Measurements from ENCODE around the gene COL13A1.

The COL13A1 gene

DNA sequence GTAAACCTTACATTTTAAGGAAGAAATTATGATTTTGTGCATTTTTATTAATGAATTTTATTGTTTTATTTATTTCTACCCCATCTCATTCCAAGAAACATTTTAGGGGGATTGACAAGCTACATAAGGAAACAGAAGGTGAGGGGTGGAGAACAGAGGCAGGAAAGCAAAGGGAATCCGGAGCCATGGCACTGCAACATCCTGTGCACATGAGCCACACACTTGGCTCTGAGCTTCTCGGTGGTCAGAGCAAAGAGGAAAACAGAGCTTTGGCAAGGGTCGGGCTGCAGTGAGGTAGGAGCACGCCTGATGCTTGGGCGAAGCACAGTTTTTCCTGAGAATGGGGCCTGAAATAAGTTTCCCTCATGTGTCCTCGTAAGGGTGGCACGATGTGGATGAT is 68.9 kb downstream of the COL13A1 start:
- H3K9me3 Mint-ChIP-seq (ENCODE audit: low read depth), result no peaks in the 10 kb centered on the region

DNA sequence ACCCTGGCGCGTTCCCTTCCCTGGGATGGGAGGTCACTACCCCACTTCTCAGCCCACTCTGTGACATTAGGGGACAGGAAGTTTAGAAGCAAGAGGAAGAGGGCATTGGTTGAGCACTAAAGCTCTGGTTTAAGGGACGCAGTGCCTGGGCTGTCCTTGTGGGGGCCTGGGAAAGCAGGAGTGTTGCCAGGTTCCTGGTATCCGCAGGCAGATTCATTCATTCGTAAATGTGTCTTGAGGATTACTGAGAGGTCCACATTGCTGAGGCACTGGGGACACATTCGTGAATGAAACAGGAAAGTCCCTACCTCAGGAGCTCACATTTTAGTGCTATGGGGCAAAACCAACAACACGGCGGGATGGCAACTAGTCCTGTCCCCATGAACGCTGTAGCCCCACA is 69.4 kb downstream of the COL13A1 start:
- Mint-ChIP-seq H3K4me3 (no peak overlapping the region), H3K36me3 (no peaks in the 10 kb centered on the region), H3K27me3 (no peaks in the 10 kb centered on the region), H3K27ac (no peak overlapping the region), H3K4me1 (ENCODE audit: low read depth) (no peaks in the 10 kb centered on the region), H3K9me3 (ENCODE audit: low read depth) (no peaks in the 10 kb centered on the region)

More for the DNA sequence above, 68.9 kb downstream of the COL13A1 start:
- Mint-ChIP-seq H3K4me1 (ENCODE audit: low read depth) (no peaks in the 10 kb centered on the region), H3K27ac (no peak overlapping the region), H3K4me3 (no peak overlapping the region), H3K27me3 (no peaks in the 10 kb centered on the region), H3K36me3 (no peaks in the 10 kb centered on the region)

DNA sequence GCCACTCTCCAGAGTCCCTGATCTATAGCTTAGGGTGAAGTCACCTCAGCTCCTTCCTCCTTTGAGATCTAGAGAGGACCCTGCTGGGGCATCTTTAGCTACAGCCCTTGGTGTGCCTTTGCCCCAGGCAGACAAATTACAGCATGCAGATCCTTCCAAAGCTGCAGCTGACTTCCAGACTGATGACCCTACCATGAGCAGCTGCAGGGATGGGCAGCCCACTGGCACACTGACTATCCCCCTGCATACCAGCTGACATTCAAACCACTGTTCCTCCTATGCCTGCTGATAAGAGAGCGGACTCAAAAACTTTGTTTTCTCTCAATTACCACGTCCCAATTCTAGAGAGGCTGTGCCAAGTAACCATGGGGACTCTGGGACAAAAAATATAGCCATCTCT is 70.6 kb downstream of the COL13A1 start:
- H3K27me3 Mint-ChIP-seq, result no peaks in the 10 kb centered on the region
- no peaks in the 10 kb centered on the region for H3K4me1 Mint-ChIP-seq (ENCODE audit: low read depth)
- H3K27ac Mint-ChIP-seq, result no peak overlapping the region
- H3K36me3 Mint-ChIP-seq, result no peaks in the 10 kb centered on the region
- no peak overlapping the region for H3K4me3 Mint-ChIP-seq
- H3K9me3 Mint-ChIP-seq (ENCODE audit: low read depth), result no peaks in the 10 kb centered on the region

DNA sequence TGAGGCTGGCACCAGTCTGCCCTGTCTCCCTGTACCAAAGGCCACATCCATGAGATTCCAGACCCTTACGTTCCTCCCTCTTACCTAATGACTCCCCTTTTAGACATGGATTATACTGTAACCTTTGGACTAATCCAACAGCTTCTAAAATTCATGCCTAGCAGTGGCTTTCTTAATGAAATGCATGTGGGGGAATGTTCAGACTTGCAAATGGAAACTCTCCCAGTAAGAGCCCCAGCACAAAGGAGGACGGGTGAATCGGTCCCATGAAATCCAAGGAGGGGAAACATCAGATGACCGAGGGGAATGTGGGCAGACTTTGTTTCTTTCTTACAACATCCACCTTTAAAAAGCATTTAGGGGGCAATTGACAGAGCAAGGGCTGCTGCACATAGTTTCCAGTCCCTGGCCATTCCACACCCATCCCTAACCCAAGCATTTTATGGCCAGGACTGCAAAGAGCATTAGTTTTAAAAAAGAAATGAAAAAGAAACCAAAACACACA is 71.5 kb downstream of the COL13A1 start:
- Mint-ChIP-seq H3K4me1 (ENCODE audit: low read depth) (no peaks in the 10 kb centered on the region), H3K27ac (no peak overlapping the region), H3K27me3 (no peaks in the 10 kb centered on the region), H3K36me3 (no peaks in the 10 kb centered on the region), H3K4me3 (no peak overlapping the region), H3K9me3 (ENCODE audit: low read depth) (no peaks in the 10 kb centered on the region)

DNA sequence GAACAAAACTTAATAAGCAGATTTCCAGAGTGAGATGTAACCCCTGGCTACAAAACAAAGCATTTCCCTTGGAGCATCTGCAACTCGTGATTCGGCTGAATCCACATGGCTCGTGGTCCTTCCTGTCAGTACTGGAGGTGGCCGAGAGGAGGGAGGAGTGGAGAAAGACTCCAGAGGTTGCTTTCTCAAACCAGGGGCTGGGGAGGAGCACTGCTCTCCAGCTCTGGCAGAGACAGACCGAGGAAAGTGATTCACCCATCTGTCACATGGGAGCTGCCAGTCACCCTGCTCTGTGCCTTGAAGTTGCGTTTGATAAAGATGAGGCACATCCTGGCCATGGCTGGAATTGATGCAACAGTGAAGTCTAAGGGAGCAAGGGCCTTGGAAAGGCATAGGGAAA is 72.7 kb downstream of the COL13A1 start:
- H3K27me3 Mint-ChIP-seq, result peaks cover under 1% of the 10 kb centered on the region
- no peak overlapping the region for H3K4me3 Mint-ChIP-seq
- H3K27ac Mint-ChIP-seq, result no peak overlapping the region
- H3K9me3 Mint-ChIP-seq (ENCODE audit: low read depth), result no peaks in the 10 kb centered on the region
- no peaks in the 10 kb centered on the region for H3K4me1 Mint-ChIP-seq (ENCODE audit: low read depth)
- H3K36me3 Mint-ChIP-seq, result no peaks in the 10 kb centered on the region

DNA sequence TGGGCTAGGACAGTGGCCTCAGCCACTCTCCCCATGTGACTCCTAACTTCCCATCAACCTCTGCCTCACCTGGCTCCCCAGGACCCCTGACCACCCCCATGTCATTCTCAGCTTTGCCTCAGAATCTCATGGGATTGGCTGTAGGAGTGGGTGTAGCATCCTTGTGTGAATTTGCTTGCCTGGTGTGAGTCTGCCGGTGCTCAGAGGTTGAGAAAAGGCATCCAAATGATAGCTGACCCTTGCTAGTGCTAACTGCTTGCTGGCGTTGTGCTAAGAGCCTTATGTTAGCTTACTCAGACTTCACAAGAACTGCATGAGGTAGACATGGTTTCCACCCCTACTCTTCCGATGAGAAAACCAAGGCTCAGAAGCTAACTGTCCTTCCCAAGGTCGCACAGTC is 74.2 kb downstream of the COL13A1 start:
- Mint-ChIP-seq H3K36me3 (no peaks in the 10 kb centered on the region), H3K4me3 (no peak overlapping the region), H3K27me3 (peaks cover 3% of the 10 kb centered on the region), H3K27ac (no peak overlapping the region), H3K9me3 (ENCODE audit: low read depth) (no peaks in the 10 kb centered on the region), H3K4me1 (ENCODE audit: low read depth) (no peaks in the 10 kb centered on the region)

DNA sequence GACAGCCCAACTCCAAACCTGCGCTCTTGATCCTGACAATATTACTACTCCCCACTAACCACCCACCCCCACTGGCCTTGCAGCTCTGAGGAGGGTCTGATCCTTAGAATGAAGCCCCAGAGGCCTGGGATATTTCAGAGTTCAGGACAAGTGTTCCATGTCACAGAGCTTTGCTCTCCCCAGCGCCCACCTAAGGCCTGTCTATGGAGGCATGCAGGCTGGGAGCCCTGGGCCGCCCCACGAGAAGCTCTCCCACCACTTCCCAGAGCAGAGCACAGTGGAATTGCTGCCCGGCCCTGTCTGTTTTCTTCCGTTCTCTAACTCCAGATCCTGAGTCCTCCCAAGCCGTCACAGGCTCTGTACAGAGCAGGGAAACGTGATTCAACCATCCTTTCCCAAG is 74.6 kb downstream of the COL13A1 start:
- Mint-ChIP-seq H3K27ac (no peak overlapping the region), H3K4me3 (no peak overlapping the region), H3K4me1 (ENCODE audit: low read depth) (no peaks in the 10 kb centered on the region)

DNA sequence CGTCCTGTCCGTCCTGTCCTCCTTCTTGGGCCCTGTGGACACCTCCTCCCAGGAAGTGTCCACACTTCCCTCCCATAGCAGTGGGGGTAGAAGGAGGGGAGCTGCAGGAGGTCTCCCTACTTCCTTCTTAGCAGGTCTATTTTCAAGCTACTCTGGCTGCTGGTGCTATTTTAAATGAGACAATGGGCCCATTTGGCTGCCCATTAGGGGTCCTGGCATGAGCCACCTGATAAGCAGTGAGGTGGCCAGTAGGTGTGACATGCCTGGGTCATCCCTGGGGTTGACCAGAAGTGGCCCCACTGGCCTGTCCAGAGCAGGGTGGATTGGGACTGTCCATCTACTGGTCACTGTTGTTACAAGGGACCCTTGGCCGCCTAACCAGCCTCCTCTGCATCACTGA is 75.2 kb downstream of the COL13A1 start:
- Mint-ChIP-seq H3K4me1 (ENCODE audit: low read depth) (no peaks in the 10 kb centered on the region), H3K4me3 (no peak overlapping the region), H3K36me3 (no peaks in the 10 kb centered on the region), H3K27me3 (peaks cover 3% of the 10 kb centered on the region), H3K27ac (no peak overlapping the region), H3K9me3 (ENCODE audit: low read depth) (no peaks in the 10 kb centered on the region)

More for the DNA sequence above, 74.6 kb downstream of the COL13A1 start:
- Mint-ChIP-seq H3K36me3 (no peaks in the 10 kb centered on the region), H3K9me3 (ENCODE audit: low read depth) (no peaks in the 10 kb centered on the region), H3K27me3 (peaks cover 3% of the 10 kb centered on the region)

DNA sequence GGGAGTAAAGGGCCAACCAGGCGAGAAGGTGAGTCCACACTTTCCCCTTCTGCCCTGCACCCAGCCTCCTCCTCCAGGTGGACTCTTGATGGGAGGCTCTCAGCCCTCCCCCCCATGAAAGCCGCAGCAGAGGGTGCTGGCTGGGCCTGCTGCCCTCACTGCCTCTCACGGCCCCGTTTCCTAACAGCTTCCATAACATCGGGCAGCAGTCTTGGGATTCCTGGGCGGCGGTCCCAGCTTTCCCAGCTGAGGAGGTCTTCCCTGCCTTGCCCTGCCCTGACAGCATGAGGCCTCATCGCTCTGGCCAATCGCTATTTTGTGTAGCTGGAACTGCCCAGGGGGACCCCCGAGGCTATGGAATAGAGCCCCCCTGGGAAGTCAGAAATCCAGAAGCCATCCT is 76.3 kb downstream of the COL13A1 start:
- Mint-ChIP-seq H3K4me3 (no peak overlapping the region), H3K4me1 (ENCODE audit: low read depth) (no peaks in the 10 kb centered on the region), H3K27ac (no peak overlapping the region), H3K9me3 (ENCODE audit: low read depth) (no peaks in the 10 kb centered on the region), H3K27me3 (peaks cover 3% of the 10 kb centered on the region), H3K36me3 (no peaks in the 10 kb centered on the region)

DNA sequence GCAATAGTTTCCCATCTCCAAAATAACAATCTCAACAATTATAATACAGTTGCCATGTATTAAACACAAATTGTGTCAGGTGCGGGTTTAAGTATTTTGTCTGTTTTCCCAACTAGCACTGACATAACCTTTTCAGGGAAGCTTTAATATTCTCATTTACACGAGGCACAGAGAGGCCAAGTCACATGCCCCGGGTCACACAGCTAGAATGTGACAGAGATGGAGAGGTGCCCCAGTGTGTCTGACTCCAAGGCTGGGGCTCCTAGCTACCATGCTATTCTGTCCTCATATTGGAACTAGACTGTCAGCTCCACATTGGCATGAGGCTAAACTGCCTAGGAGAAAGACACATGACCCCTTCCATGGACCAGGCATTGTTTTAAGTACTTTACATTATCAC is 77.2 kb downstream of the COL13A1 start:
- Mint-ChIP-seq H3K36me3 (no peaks in the 10 kb centered on the region), H3K4me3 (no peak overlapping the region), H3K27ac (no peak overlapping the region), H3K9me3 (ENCODE audit: low read depth) (no peaks in the 10 kb centered on the region), H3K27me3 (peaks cover 3% of the 10 kb centered on the region), H3K4me1 (ENCODE audit: low read depth) (no peaks in the 10 kb centered on the region)

DNA sequence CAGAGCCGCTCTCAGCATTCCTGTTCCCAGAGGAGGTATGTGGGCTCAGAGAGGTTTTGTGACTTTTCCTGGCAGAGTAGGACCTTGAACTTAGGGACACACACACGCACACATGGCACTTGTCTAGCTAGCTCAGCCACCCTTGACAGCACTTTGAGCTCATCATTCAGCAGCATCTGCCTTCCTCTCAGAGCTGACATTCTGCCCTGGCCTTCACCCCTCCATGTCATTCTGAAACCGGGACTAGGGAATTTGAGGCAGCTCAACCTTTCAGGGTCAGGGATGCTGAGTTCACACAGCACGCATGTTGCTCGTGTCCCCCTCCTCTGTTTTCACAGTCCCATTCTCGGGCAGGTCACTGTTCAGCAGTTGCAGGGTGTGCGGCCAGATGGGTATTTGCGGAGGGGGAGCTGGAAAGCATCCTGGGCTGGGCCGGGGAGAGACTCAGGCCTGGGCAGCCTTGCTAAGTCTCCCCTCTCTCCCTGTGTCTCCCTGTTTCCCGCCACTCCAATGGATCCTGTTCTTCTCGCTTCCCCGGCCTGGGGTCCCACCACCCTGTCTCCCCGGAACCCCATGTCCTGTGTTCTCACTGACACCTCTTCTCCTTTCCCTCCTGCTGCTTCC is 78.0 kb downstream of the COL13A1 start:
- Mint-ChIP-seq H3K4me3 (no peak overlapping the region), H3K27ac (no peak overlapping the region), H3K4me1 (ENCODE audit: low read depth) (no peaks in the 10 kb centered on the region), H3K36me3 (no peaks in the 10 kb centered on the region), H3K27me3 (peaks cover 3% of the 10 kb centered on the region), H3K9me3 (ENCODE audit: low read depth) (no peaks in the 10 kb centered on the region)

DNA sequence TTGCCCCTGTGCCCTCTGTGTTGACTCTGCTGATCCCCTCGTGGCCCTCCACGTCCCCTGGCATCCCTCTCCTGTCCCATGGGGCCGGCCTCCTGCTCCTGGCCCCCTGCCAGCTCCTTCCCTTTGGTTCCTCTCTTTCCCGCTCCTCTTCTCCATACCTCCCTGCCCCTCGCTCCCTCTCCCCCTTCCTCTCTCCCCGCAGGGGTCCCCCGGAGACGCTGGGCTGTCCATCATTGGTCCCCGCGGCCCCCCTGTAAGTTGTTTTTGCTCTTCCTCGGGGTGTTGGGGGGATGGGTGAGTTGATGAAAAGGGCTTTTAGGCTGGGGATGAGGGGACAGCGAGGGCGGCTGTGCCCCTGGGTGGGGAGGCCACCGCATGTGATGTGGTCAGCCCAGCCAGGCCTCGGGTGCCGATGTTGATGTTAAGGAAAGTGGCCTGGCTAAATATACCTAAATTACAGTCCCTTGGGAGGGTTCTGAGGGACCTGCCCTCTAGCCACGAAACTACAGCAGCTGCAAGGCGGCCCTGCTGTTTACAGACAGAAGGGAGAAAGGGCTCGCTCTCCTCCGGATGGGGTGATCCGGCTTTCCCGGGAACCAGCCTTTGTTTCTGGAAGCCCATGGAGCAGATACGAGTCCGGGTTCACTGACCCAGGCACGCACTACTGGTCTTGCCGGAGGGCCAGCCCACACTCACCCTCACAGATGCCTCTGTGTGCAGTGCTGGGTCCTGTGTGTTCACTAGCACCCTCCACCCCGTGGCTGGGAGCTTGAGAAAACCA is 78.8 kb downstream of the COL13A1 start:
- Mint-ChIP-seq H3K27ac (no peak overlapping the region), H3K9me3 (ENCODE audit: low read depth) (no peaks in the 10 kb centered on the region)

DNA sequence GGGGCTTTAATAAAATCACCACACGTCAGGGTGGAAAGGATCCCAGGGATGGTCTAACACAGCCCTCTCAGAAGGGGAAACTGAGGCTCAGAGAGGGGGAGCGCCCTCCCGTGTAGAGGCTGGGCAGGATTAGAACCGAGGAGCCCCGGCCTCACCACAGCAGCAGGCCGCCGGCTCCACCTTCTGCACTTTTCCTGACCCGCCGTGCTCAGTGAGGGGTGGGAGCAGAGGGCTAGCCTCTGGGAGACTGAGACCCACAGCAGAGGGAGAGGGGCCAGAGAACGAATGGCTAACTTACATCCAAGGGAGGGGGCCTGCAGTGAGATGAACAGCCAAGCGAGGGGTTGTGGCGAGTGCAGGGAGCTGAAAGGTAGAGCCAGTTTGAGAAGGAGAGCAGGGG is 79.5 kb downstream of the COL13A1 start:
- H3K36me3 Mint-ChIP-seq, result no peaks in the 10 kb centered on the region
- no peaks in the 10 kb centered on the region for H3K9me3 Mint-ChIP-seq (ENCODE audit: low read depth)
- H3K4me3 Mint-ChIP-seq, result no peak overlapping the region
- peaks cover 3% of the 10 kb centered on the region for H3K27me3 Mint-ChIP-seq
- no peak overlapping the region for H3K27ac Mint-ChIP-seq
- H3K4me1 Mint-ChIP-seq (ENCODE audit: low read depth), result no peaks in the 10 kb centered on the region

More for the DNA sequence above, 78.8 kb downstream of the COL13A1 start:
- Mint-ChIP-seq H3K36me3 (no peaks in the 10 kb centered on the region), H3K4me3 (no peak overlapping the region), H3K27me3 (peaks cover 3% of the 10 kb centered on the region), H3K4me1 (ENCODE audit: low read depth) (no peaks in the 10 kb centered on the region)

DNA sequence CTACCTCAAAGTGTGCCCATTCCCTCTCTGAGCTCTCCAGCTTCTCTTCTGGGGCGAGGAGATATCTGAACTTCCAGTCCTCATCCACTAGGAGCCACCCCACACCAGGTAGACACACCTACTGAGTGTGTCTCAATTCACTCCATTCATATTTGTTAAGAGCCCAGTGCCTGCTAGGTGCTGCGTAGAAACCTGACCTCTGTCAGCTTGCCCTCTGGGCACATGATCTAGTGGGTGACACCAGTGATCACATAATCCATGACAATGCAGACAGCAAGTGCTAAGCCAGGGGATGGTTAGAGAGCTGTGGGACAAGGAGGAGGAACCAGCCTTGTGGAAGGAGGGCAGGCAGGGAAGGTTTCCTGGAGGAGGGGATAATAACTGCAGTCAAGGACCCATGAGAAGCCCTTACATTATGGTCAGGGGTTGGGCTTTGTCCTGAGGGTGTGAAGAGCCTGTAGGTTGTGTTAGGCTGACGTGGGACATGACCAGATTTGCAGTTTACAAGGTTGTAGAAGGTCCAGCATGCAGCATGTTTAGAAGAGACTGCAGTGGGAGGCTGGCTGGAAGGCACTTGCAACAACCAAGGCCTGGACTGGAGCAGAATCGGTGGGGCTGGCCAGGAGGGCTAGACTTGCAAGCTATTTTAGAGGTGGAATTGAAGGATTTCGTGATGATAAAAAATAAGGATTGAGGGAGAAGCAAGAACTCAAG is 81.8 kb downstream of the COL13A1 start:
- no peaks in the 10 kb centered on the region for H3K9me3 Mint-ChIP-seq (ENCODE audit: low read depth)
- no peak overlapping the region for H3K27ac Mint-ChIP-seq
- H3K36me3 Mint-ChIP-seq, result no peaks in the 10 kb centered on the region
- no peak overlapping the region for H3K4me3 Mint-ChIP-seq
- no peaks in the 10 kb centered on the region for H3K4me1 Mint-ChIP-seq (ENCODE audit: low read depth)
- peaks cover 3% of the 10 kb centered on the region for H3K27me3 Mint-ChIP-seq

DNA sequence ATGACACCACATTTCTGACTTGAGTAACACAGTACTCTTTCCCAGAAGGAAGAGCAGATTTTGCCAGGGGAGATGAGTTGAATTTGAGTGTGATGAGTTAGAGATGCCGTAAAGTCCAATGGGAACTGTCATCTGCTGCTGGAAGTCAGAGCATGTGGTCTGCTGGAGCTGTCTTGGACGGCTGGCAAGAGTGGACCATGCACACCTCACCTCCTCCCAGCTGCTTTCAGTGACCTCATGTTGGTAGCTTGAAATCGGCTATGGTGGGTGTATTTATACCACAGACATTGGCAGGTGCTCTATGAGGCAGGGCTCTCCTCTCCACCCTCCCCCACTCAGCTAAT is 82.3 kb downstream of the COL13A1 start:
- Mint-ChIP-seq H3K36me3 (no peaks in the 10 kb centered on the region), H3K27ac (no peak overlapping the region), H3K27me3 (peaks cover 3% of the 10 kb centered on the region), H3K4me3 (no peak overlapping the region), H3K9me3 (ENCODE audit: low read depth) (no peaks in the 10 kb centered on the region), H3K4me1 (ENCODE audit: low read depth) (no peaks in the 10 kb centered on the region)

Measured in activated naive CD8-positive, alpha-beta T cell (primary cell).